ENCODE data around the gene WWC1.
A peak's percentile ranks its signal among the peaks of the same experiment; 100 is the strongest.
"Not testable (repeated sequence)": the region's sequence is repeated elsewhere in the genome, so short reads cannot be mapped to it uniquely, and the experiment has no call there.

Gene WWC1

DNA sequence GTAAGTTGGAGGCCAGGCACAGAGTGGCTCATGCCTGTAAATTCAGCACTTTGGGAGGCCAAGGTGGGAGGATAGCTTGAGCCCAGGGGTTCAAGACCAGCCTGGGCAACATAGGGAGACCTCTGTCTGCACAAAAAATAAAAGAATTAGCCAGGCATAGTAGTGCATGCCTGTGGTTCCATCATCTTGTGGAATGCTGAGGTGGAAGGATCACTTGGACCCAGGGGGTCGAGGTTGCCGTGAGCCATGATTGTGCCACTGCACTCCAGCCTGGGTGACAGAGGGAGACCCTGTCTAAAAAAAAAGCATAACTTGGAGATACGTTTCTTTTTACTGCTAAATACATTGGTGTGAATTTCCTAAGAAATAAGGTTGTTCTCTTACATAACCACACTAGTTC lies 19.1 kb downstream of the WWC1 start:
- DNase-seq = not testable (repeated sequence)

DNA sequence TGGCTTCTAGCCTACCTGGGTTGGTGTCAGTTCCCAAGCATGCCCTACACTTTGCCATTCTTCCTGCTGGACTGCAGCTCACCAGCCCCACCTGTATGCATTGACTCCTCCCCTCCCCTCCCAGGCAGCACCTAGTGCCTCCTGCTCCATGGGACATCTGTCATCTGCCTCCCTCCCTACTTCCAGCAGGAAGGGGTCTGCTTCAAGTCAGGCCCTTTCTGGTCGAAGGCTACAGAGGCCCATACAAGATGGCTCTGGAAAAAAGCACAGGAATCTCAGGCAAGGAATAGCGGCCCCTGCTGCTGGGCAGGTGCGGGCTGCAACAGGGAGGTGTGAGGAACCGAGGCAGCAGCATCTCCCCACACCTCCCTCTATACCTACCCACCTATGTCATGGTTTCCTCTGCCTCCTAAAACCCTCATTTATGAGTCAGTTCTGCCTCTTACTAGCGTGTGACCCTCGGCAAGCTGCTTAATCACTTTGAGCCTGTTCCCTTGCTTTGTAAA lies 19.7 kb downstream of the WWC1 start:
- DNase-seq = no peak

DNA sequence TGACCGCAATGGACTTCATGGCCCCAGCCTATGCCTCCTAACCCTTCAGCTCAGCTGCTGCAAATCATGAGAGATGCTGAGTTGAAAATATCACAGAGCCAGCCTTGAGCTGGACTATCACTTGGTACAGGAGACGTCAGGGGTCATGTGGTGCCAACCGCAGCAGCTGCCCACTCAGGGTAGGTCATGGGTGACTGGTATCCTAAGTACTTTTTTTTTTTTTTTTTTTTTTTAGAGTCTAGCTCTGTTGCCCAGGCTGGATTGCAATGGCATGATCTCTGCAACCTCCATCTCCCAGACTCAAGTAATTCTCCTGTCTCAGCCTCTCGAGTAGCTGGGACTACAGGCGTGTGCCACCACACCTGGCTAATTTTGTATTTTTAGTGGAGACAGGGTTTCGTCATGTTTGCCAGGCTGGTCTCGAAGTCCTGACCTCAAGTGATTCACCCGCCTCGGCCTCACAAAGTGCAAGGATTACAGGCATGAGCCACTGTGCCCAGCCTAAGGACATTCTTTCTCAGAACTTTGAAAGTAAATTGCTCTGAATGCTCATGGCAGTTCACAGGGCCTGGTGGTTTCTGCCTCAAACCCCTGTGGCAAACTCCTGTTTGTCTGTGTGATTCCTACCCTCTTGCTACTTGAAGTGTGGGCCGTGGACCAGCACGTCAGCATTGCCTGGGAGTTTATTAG lies 21.3 kb downstream of the WWC1 start:
- no peak for DNase-seq

DNA sequence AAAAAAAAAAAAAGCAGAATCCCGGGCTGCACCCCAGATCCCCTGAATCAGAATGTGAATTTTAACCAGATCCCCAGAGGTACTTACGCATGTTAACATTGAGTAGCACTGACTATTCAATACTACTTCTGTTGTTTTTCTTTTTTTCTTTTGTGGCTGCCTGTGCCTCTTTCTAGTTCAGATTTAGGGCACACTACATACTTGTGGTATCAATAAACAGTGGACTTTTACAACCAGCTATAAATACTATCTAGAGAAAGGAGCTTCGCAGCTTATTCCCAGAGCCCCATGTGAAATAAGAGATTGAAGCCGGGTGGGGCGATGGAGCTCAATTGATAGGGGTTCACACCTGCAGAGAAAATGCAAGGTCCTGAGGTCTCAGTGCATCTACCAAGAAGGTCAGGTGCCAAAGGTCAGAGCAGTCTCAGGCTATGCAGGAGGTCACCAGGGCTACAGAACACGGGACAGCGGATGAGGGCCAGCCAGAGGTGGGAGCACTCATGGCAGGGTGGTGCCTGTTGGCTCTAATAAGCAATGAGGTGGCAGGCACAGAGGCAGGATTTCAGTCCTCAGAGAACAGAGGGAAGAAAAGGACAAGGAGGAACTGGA lies 22.3 kb downstream of the WWC1 start:
- DNase-seq = no peak

DNA sequence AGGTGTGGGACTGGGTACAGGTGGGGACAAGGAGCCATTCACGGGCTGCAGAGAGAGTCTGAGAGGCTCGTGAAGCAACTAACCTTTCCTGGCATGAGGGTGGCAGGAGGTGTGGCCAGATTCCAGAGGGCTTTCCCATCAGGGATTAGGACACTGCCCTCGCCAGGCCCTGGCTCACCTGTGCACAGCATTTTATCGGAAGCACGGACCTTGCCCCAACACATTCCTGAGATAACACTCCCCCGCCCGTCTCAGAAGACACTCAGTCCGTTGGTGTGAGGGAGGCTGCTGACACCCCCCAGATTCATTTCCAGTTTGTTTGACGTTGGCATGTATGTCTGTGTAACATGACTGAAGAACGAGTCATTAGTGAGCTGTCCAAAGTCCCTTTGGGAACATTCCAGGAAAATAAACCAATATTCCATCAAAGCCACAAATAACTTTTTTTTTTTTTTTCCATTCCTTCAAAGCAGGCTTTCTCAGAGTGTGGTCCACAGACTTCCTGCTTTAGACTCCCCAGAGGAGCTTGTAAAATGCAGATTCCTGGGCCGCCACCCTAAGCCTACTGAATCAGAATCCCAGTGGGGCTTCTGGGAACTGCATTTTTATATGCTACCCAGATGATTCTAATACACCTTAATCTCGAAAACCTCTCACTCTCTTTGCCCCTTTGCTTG lies 23.4 kb downstream of the WWC1 start:
- DNase-seq = no peak

DNA sequence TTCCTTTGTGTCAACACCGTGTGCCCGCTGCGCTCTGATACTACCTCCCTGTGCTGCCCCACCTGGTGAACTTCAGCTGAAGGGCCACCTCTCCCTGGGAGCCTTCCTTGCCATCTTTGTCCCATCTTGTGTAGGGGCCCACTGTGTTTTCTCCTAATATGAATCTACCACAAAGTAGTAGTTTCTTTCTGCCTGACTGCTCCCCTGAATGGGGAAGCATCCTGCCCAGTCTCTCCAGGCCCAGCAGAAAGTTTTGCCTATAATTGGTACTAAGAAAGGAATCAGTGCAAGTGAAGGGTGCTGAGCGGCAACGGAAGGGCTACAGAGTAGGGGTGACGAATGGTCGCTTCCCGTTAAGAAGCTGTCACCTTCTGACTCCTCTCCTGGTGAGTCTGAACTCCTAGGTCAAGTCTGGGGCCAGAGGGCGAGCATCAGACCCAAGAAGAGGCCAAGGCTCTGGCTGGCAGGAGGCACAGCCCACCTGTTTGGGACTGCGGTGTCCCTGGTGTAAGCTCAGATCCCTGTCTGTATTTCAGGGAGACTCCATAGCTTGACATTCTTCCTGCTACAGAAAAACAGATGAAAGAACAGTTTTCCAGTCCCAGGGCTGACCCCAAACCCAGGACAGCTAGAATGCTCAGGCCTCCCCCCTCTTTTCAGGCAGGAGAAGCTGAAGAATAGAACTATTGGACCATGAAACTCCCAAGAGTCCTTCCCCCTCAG lies 24.1 kb downstream of the WWC1 start:
- DNase-seq = no peak

DNA sequence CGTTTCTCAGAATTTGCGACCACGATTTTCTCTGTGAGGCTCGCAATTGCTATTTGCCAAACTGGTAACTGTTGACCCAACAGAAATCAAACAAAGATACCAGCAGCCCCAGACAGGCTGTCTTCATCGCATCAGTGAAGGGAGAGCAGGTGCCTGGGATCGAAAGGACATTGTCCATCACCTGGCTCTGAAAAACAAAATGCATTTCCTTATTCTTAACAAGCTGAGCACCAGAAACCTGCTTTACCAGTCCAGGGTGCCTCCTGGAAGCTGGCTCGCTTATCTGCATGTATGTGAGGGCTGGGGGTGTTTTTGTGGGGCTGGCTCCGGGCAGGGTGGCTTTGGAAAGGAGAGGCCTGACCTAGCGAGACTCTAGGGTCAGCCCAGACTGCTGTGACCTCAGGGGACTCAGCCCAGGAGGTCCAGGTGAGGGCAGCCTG lies 24.7 kb downstream of the WWC1 start:
- DNase-seq = no peak

DNA sequence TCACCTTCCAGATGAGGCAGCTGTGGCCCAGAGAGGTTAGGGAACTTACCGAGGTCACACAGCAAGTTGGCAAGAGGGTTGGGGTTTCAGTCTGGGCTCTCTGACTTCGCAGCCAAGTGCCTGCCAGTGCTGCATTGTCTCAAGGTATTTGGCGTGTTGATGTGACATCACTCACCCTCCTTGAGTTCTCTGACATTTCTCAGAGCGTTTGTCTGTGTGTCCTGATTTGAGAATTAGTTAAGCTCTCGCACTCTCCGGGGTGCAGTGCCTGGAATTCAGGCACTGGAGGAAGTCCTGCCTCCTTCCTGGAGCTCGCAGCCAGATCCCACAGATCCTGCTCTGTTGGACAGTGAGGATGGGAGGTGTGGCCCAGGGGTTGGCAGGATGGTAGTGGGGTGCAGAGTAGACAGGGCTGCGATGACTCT lies 25.7 kb downstream of the WWC1 start:
- DNase-seq = no peak

DNA sequence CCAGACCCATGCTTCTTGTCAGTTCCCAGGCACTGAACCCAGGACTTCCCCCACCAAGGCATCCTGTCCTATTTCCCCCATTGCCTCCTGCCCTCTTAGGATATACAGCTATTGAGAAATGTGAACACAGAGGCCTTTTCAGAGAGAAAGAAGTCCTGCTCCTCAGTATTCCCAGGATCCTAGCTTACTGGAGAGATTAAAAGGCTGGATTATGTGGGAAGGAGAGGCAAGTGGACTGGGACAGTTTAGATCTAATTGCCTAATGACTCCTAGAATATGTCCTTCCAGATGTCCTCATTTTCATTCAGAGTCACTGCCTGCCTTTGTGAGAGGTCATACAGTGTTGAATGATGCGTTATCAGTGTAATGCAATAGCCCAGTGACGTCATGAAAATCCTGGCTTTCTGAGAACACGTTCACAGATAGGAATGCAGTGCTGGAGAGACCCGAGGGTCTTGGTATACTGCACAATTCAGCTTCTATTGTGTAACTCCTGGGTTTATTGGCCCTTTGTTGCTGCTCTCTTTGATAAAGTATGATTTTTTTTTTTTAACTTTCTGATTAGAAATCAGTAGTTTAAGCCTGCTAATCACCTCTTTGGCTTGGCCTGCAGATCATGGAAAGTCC lies 26.2 kb downstream of the WWC1 start:
- peak; percentile 16 to 38 for DNase-seq

DNA sequence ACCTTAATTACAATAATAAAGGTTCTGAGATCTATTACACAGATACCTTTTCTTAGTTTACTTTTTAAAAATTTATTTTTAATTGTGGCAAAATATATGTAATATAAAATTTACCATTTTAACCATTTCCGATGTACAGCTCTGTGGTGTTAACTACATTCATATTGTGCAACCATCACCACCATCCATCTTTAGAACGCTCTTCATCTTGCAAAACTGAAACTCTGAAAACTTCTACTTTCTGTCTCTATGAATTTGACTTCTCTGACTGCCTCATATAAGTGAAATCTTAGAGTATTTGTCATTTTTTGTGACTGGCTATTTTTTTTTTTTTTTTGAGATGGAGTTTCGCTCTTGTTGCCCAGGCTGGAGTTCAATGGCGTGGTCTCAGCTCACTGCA lies 26.8 kb downstream of the WWC1 start:
- DNase-seq = no peak

DNA sequence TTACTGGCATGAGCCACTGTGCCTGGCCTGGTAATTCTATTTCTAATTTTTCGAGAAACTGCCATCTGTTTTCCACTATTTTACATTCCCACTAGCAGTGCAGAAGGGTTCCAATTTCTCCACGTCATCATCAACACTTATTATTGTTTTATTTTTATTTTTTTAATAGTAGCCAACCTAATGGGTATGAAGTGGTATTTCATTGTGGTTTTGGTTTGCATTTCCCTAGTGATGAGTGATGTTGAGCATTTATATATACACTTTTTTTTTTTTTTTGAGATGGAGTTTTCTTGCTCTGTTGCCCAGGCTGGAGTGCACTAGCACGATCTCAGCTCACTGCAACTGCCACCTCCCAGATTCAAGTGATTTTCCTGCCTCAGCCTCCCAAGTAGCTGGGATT lies 28.3 kb downstream of the WWC1 start:
- DNase-seq = no peak

DNA sequence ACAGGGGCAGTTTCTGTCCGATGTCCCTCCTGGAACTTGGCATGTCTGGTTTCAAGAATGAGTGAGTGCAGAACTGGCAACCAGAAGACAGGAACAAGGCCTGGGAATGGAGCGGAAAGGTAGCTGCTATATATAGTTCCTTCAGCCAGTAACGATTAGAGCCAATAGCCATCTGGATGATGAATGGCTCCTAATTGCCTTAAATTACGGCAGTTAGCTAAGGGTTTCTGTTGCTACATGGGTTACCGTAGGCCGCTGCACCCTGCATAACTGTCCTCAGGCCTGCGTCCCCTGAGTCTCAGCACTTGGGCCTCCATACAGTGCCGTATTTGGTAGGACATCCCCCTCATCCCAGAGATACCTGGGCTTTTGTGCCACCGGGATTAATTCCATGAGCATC lies 29.4 kb downstream of the WWC1 start:
- DNase-seq = no peak

DNA sequence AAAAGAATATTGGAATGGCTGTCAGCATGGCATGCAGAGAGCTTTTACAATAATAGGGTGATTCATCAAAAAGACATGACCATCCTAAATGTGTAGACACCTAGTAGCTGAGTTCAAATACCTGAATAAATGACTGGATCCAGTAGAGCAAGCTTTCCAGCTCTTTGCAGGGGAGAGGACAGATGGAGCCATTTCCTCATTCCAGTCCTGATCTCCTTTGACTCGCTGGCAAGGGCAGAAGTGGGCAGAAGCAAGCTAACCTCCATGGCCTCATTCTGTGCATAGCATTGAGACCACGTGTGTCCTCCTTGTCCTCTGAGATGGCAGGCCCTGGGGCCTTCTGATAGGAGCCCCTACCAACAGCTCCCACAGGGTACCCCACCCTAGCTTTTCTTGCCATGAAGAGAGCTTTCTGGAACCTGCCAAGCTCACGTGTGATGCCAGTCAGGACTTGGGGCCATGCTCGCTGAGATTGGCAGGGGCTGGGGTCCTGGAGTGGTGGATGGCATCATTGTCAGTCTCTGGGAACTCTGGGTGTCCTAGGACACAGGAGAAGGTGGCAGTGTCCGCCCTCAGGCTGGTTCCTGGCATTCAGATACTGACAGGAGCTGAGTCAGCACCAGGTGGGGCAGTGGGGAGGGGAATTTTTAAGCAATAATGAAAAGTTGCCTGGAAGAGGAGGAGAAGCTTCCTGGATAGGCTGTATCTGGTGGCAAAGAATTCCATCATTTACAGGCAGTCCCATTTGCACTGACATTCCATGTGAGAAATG lies 33.6 kb downstream of the WWC1 start:
- no peak for DNase-seq

DNA sequence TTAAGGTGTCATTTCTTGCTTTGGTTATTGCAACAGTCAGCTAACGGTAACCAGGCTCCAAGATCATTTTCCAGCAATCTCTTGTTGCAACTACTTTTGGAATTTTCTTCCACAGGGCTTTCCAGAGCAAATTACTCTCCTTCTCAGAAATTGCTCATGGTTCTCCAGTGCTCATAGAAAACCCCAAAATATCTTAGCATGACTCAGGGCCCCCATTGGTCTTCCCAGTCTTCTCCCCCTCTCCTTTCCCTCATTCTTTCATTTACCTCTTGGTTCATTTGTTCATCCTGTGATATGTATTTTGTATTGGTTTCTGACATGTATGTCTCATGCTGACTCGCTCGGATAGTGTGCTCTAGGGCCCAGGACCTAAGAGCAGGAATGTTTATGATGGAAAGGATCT lies 35.6 kb downstream of the WWC1 start:
- no peak for DNase-seq

DNA sequence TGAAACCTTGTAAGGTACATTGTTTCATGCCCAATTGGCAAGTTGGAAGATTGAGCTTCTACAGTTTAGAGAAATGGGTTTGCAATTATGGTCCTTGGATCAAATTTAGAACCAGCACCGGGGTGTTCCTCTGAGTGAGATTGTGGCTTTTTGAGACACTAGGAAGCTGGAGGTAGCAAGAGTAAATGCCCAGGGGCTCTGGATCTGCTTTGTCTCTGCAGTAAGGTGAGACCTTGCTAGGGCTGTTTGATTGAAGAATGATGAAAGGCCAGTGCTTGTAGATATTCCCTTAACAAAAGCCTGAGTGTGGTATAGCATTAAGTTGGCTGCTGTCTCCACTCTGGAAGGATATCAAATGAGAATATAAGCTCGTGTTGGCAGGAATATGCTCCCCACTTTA lies 36.0 kb downstream of the WWC1 start:
- DNase-seq = no peak

DNA sequence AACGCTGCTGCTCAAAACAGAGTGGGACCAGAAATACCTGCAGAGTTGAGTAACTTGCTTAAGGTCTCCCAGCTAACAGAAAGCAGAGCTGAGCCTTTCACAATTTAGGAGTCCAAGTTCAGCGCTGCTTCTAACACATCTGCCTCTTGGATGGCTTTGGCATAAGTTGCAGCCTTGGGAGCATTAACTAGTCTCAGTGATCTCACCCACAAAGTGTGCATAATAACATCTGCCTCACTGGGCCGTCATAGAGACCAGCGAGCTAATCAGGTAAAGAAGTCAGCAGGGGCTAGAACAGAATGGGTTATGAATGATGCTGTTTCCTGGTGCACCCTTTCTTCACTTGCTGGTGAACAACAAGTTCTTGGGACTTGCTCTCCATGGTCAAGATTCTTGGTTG lies 36.5 kb downstream of the WWC1 start:
- DNase-seq = no peak

DNA sequence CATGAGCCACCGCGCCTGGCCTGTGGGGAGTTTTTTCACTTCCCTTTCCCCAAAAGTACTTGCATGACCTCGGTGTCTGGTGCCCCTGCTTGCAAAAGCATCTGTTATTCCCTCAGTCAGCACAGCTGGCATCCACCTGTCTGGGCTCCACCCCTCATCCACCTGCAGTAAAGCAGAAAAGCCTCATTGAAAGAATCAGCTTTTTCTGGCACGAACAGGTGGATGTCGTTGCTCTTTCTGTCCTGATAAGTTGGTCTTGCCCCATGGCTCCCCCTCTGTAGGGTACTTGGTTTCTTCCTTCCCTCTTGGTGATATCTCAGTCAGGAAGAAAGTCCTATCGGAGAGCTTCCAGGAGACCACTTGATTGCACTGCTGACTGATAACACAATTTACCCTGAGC lies 37.4 kb downstream of the WWC1 start:
- no peak for DNase-seq

DNA sequence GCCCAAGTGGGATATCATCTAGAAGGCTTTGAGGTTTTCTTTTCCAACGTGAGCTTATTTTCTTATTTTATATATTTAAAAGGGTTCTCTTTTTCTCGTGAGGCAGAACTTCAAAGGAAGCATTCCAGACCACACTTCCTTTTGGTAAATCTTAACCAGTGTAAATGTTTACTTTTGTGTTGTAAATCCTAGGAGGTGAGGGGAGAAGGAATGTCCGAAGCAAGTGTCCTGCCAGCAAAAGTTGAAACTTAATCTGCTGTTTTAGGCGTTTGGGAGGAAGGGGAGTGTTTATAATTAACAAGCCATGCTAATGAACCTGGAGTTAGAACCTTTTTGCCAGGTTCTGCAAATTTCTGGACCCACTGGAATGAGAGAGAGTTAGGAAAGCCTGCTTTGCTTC lies 37.9 kb downstream of the WWC1 start:
- no peak for DNase-seq

DNA sequence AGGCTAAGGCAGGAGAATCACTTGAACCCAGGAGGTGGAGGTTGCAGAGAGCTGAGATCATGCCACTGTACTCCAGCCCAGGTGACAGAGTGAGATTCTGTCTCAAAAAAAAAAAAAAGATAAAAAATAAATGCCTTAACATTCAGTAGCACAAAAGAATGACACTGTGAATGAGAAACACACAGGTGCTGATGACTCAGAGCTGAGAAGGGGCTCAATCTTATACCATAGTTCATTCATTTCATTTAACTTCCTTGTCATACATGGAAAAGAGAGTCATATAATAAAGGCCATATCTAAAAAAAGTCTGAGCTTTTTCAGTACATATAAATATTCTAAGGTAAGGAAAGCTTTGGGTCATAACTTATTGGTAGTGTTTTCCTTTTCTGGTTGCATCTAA lies 40.6 kb downstream of the WWC1 start:
- no peak for DNase-seq

DNA sequence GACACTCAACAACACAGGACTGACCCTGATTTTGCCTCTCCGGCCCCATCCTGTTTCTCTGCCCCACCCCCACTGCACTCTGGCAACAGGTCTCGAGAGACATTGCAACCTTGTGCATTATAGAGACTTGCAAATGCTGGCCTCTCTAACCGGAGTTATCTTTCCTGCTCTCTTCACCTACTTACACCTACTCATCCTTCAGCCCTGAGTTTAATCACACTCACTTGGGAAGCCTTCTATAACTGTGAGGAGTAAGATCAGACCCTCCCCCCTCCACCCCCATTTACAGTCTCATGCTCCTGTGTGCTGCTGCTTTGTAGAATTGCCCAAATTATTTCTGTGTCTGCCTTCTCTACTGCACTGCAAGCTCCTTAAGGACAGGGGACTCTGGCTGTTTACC lies 42.8 kb downstream of the WWC1 start:
- DNase-seq = no peak

DNA sequence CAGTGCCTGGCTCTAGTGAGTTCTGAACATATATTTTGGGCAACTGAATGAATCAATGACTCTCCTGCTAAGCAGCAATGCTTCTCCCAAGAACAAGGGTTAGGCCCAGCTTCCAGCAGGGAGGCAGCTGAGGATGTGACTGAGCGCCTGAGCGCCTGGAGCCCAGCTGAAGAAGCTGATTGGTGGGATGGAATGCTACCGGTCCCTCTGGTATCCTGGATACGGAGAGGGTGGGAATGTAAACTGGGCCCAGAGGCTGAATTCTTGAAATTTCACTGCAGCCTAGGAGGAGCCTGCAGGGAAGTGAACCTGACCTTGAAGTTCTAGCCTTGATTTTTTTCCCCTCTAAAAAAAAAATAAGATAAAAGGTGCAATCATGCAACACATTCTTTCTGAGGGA lies 43.2 kb downstream of the WWC1 start:
- DNase-seq = no peak

DNA sequence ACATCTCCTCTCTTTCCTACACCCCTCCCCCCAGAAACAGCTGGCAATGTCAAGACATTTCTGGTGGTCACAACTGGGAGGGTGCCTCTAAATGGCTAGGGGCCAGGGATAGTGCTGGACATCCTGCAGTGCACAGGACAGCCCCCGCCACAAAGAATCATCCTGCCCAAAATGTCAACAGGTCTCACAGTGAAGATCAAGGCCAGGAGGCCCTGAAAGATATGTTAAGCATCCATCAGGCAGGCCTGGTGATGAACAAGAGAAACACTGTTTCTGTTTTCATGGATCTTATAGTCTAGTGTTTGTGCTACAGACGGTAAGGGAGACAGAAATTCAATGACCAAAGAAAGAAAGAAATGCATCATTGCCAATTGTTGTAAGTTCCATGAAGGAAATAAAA lies 45.9 kb downstream of the WWC1 start:
- no peak for DNase-seq

Measured in SHP77 (cell line).